GM18951 (cell line): ENCODE measurements around the gene FBXL17.

Source experiments
- POLR2A ChIP-seq: IDR thresholded peaks from 4 replicates; pipeline ENCODE4 v1.6.1; 2011; ENCODE audit warnings: mild to moderate bottlenecking; ENCODE audit not compliant: insufficient read length, insufficient read depth; ENCODE audit errors: extremely low read depth
- in situ Hi-C: fragments of 300-500 bp; cut with MboI; formaldehyde crosslinking; loops from one replicate; pipeline ENCODE4 v1.12.0; 2022; ENCODE audit warnings: low sequenced_read_pairs, mixed read lengths, inconsistent platforms; ENCODE audit not compliant: unreplicated experiment

The FBXL17 gene

DNA sequence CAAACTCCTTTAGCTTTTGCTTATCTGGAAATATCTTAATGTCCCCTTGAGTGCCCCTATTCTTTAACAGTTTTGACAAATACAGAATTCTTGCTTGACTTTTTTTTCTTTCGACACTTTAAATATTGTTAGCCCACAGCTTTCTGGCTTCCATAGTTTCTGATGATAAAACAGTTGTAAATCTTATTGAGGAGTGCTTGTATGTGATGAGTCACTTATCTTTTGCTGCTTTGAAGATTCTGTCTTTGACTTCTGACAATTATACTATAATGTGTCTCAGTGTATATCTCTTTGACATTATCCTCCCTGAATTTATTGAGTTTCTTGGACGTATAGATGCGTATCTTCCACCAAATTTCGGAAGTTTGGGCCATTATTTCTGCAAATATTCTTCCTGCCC lies 21.6 kb downstream of the FBXL17 start:
- no peak for TF ChIP-seq POLR2A

GRCh38 chr5:108356286-108356685 lies 25.6 kb downstream of the FBXL17 start:
- TF ChIP-seq POLR2A = no peak
- in situ Hi-C loops = no loop called here

More for the DNA sequence above, 21.6 kb downstream of the FBXL17 start:
- in situ Hi-C loops = no loop called here

GRCh38 chr5:108353087-108353486 lies 28.8 kb downstream of the FBXL17 start:
- TF ChIP-seq POLR2A = no peak
- in situ Hi-C loops = no loop called here

DNA sequence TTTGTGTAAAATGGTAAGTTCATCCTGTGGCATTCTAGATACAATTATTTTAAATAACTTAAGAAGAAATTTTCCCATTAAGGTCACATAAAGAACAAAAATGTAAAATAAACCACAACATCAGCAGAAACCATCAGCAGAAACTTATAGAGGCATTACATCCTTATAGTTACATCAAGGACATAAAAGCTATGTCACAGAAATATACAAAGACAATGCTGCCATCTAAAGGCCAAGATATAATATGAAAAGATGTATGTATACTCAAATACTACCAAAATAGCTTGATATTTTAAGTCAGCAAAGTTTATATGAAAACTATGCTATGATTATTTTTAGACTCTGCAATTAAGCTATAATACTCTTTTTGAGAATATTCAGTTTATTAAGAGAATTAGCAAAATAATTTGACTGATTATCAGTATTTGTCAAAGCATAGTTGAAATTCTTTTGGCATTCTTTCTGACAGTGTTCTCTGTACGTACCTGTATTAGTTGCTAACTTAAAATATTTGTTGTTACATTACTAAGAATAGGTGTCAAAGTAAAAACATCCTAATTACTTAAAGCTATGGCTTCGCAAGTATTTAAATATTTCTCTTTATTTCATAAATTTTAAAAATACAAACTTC lies 36.2 kb downstream of the FBXL17 start:
- no peak for TF ChIP-seq POLR2A
- in situ Hi-C loops = loop anchor here (10.0 kb wide), 1 partner anchor 91 kb away; no protein-coding TSS in a partner anchor

DNA sequence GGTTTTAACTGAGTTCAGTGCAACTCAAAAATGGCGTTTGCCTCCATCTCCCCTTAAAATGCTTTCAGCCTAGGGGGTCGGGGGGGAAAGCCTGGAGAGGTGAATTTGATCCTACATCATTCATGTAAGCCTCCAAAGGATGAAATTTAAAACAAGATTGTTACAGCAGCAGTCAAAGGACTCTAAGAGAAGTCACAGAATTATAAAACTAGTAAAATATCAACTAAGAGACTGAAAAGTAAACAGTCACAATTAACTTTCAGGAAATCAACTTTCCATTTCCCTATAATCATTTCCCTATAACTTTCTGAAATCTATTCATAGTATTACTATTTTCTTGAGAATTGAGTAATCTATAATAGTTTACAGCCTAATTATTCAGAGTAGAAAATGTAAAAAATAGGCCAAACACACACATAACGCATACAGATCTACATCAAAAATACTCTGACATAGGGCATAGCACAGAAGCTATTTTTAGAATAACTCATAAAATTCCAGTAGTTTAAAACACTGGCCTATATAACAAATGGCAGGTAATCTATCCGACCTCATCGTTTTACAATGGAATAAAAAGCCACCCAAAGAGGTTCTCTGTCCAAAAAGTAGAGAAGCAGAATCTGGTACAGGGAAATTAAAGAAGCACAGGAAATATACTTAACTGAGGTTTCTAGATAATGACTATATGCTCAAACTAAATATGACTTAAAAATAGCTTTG lies 37.6 kb downstream of the FBXL17 start:
- no peak for TF ChIP-seq POLR2A
- in situ Hi-C loops = loop anchor here (10.0 kb wide), 1 partner anchor 89 kb away; no protein-coding TSS in a partner anchor

DNA sequence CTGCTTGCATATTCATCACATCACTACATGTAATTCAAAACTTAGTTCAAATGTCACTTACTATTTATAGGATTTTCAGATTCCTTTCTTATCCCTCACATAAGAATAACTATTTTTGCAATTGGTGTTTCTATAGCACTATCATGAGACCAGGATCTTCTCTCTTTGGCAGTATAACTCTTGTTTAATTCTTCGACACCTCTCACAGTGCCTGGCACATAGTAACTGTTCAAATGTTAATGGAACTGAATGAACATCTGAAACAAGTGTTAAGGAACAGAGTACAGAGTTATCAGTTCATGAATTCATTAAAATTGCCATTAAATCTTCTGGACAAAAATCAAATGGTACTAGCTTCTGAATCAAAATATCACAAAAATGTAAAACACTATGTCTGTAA lies 40.0 kb downstream of the FBXL17 start:
- in situ Hi-C loops = loop anchor here (10.0 kb wide), 1 partner anchor 87 kb away; no protein-coding TSS in a partner anchor
- no peak for TF ChIP-seq POLR2A

DNA sequence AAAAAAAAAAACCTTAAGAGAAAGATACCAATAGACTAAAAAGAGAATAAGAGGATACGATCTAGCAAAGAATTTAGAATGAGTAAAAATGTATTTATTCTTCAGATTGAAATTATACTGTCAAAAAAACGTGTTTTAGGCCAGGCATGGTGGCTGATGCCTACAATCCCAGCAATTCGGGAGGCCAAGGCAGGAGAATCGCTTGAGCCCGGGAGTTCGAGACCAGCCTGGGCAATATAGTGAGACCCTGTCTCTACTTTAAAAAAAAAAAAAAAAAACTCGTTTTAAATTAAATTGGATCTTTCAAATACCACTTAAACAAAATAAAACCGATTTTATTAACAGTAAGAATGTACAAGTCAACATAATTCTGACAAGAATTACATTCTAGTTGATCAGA lies 41.8 kb downstream of the FBXL17 start:
- no peak for TF ChIP-seq POLR2A
- in situ Hi-C loops = loop anchor here (10.0 kb wide), 1 partner anchor 85 kb away; no protein-coding TSS in a partner anchor

DNA sequence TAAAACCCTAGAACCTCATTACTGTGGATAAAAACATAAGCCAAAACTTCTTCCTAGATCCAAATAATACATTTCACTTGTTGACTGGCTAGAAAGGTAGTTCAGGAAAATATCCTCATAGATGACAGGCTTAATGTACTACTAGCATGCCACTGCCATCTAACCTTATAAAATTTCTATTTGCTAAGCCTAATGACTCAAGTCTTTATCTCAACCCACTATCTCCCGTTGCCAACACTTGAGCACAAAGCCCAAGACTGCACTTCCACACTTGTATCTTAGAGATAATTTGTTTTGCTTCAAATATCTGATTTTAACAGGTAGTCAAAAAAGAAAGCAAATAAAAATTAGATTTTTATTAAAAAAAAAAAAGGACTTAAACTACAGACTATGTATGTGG lies 42.7 kb downstream of the FBXL17 start:
- in situ Hi-C loops = no loop called here
- no peak for TF ChIP-seq POLR2A

DNA sequence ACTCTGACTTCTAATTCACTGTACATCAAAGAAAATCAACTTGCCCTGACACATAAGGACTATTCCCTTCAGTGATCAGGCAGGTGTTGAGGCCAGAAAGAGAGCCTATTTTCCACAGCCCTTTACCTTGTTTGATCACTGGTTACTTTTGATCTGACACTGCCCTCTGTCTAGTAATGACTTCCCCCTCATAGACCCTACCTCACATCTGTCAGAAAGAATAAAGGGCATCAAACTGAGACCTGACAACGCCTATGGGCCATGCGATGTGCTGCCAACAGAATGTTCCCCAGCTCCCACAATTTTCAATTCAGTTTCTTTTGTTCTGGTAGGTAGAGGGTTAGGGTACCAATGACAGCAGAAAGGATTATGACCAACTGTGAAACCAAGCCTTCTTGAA lies 47.7 kb downstream of the FBXL17 start:
- no peak for TF ChIP-seq POLR2A
- in situ Hi-C loops = no loop called here

- TF ChIP-seq POLR2A = no peak
- in situ Hi-C loops = no loop called here
These were observed 54.9 kb downstream of the FBXL17 start for GRCh38 chr5:108326982-108327381.

DNA sequence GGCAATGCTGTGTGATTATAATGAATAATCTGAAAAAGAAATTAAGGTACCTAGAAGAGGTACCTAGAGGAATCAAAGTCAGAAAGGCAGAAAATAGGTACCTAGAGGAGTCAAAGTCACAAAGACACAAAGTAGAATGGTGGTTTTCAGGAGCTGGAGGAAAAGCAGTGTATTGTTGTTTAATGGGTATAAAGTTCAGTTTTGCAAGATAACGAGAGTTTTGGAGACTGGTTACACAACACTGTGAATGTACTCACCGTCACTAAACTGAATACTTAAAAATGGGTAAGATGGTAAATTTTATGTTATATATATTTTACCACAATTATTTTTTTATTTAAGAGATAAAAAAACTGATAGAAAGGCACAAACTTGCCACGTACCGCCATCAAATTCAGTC lies 57.0 kb downstream of the FBXL17 start:
- TF ChIP-seq POLR2A = no peak
- in situ Hi-C loops = no loop called here

- no peak for TF ChIP-seq POLR2A
- in situ Hi-C loops = no loop called here
These were observed 60.6 kb downstream of the FBXL17 start for GRCh38 chr5:108321341-108321740.

- in situ Hi-C loops = no loop called here
- TF ChIP-seq POLR2A = no peak
These were observed 61.7 kb downstream of the FBXL17 start for GRCh38 chr5:108320231-108320630.

GRCh38 chr5:108315829-108316228 lies 66.1 kb downstream of the FBXL17 start:
- no peak for TF ChIP-seq POLR2A
- in situ Hi-C loops = no loop called here

- in situ Hi-C loops = no loop called here
- TF ChIP-seq POLR2A = no peak
These were observed 69.6 kb downstream of the FBXL17 start for GRCh38 chr5:108312258-108312657.

- no peak for TF ChIP-seq POLR2A
These were observed 70.2 kb downstream of the FBXL17 start for GRCh38 chr5:108311682-108312081.

More at GRCh38 chr5:108311682-108312081, 70.2 kb downstream of the FBXL17 start:
- in situ Hi-C loops = no loop called here
